Gastrocnemius medialis (tissue), 4 donors: ENCODE results near the gene C4orf50. TPM values are rescaled to one million over a fixed set of nuclear protein-coding genes. Genes with fewer than 3 reads are reported as not detected.

Source experiments
- ATAC-seq, 2 donors: fragments of 150-250 bp; one replicate each; pipeline ENCODE4 v1.9.1; 2016
- DNase-seq, 2 donors: peaks; one replicate each; pipeline ENCODE4 v3.0.0-alpha.2; 2019
- H3K27ac ChIP-seq, 4 donors: fragments of 200-600 bp; sonication (generic); 1 replicate in 1 of 4; 2 replicates in 3 of 4; pipeline ENCODE4 v1.5.1; 2016 to 2018; ENCODE audit warnings: mild to moderate bottlenecking in 2 of 4, moderate library complexity in 1 of 4
- H3K27me3 ChIP-seq, 3 donors: fragments of 200-600 bp; sonication (generic) in 2 of 3; 1 replicate in 1 of 3; 2 replicates in 2 of 3; pipeline versions ENCODE4 v1.5.1 to v1.6.0; 2016 to 2019; ENCODE audit warnings: mild to moderate bottlenecking in 1 of 3, moderate library complexity in 1 of 3
- H3K36me3 ChIP-seq, 2 donors: fragments of 200-600 bp; sonication (generic) in 1 of 2; one replicate each; pipeline ENCODE4 v1.5.1; 2017 to 2018
- H3K4me1 ChIP-seq, 2 donors: fragments of 200-600 bp; sonication (generic) in 1 of 2; one replicate each; pipeline ENCODE4 v1.5.1; 2016 to 2017; ENCODE audit warnings: mild to moderate bottlenecking in 2 of 2
- H3K4me3 ChIP-seq, 4 donors: fragments of 200-600 bp; sonication (generic) in 3 of 4; 1 replicate in 1 of 4; 2 replicates in 3 of 4; pipeline ENCODE4 v1.5.1; 2016 to 2019; ENCODE audit warnings: mild to moderate bottlenecking in 2 of 4
- H3K9me3 ChIP-seq, 3 donors: fragments of 200-600 bp; sonication (generic) in 2 of 3; 1 replicate in 1 of 3; 2 replicates in 2 of 3; pipeline ENCODE4 v1.5.1; 2016 to 2019
- POLR2A ChIP-seq, 2 donors: fragments of 450-650 bp; IDR thresholded peaks; one replicate each; pipeline ENCODE4 v1.6.1; 2017; ENCODE audit warnings: antibody characterized with exemption in 2 of 2, mild to moderate bottlenecking in 2 of 2, moderate library complexity in 2 of 2
- in situ Hi-C, 4 donors: fragments of 200-750 bp; cut with MboI; loops; one replicate each; pipeline versions ENCODE4 v1.15.0 to v1.8.0; 2017; ENCODE audit warnings: low sequenced_read_pairs in 4 of 4
- intact Hi-C: fragments of 100-400 bp; cut with DNase I; formaldehyde crosslinking; loops from one replicate; pipeline ENCODE4 v1.15.1; 2023; ENCODE audit warnings: low total_unique reads
- microRNA counts, 2 donors: library from miRNA; unstranded; fragments of <30 nt; microRNA quantifications; one replicate each; lab custom pipeline; 2016
- microRNA-seq, 2 donors: library from miRNA; unstranded; fragments of <30 nt; microRNA quantifications; one replicate each; pipeline ENCODE4, GENCODE V29; 2016; ENCODE audit warnings: borderline replicate concordance in 2 of 2
- total RNA-seq, 4 donors: library from RNA; depleted of rRNA; stranded (reverse); fragments of >200 nt; gene quantifications; one replicate each; pipeline versions ENCODE4 v1.1.0 to v1.2.3, GENCODE V29; 2016
- TF ChIP-seq, protein P1 (sequence below), 5 experiments: fragments of 450-650 bp in 3 of 5; fragments of 200-600 bp in 2 of 5; sonication (generic) in 2 of 5; IDR thresholded peaks in 4 of 5; conservative IDR thresholded peaks in 1 of 5; 1 replicate in 4 of 5; 2 replicates in 1 of 5; pipeline ENCODE4 v1.5.1; 2016 to 2019; ENCODE audit warnings: antibody characterized with exemption in 5 of 5, mild to moderate bottlenecking in 3 of 5, moderate library complexity in 3 of 5

The C4orf50 gene
- total RNA-seq, 4 donors from 2014 or later: 0.03 TPM; not detected in 3

DNA sequence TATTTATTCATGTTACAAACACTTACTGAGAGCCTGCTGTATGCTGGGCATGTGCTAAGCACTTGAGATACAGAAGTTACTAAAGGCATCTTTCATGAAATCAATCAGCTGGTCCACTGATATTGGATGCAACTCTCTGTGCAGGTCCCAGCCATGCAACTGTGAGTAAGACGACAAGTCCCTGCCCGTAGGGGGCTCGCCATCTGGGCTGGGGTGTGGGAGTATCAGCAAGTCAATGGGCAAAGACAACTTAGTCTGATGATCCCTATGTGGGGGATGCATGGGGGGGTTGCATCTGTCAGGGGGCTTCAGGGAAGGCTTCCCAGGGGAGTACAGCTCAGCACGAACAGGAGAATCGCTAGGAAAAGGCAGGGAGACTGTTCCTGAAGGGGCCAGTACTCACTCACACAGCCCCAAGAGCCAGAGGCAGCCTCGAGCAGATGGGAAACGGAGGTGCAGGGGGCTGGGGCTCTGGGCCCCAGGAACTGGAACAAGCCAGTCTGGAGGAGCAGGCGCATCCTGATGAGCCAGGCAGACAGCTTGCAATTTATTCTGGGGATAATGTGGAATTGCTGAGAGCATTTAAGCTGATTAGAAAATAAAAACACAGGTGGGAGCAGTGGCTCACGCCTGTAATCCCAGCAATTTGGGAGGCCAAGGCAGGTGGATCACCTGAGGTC is 165.6 kb downstream of the C4orf50 start:
- TF ChIP-seq, protein P1, sequence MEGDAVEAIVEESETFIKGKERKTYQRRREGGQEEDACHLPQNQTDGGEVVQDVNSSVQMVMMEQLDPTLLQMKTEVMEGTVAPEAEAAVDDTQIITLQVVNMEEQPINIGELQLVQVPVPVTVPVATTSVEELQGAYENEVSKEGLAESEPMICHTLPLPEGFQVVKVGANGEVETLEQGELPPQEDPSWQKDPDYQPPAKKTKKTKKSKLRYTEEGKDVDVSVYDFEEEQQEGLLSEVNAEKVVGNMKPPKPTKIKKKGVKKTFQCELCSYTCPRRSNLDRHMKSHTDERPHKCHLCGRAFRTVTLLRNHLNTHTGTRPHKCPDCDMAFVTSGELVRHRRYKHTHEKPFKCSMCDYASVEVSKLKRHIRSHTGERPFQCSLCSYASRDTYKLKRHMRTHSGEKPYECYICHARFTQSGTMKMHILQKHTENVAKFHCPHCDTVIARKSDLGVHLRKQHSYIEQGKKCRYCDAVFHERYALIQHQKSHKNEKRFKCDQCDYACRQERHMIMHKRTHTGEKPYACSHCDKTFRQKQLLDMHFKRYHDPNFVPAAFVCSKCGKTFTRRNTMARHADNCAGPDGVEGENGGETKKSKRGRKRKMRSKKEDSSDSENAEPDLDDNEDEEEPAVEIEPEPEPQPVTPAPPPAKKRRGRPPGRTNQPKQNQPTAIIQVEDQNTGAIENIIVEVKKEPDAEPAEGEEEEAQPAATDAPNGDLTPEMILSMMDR (IDR thresholded peaks at IDR 0.05 in 4 of 5, conservative IDR thresholded peaks at IDR 0.05 in 1 of 5): no peak
- in situ Hi-C loops (no loop called here), intact Hi-C loops (no loop called here)
- H3K9me3 ChIP-seq: no peaks in the 10 kb centered on the region
- no peak overlapping the region for H3K27ac ChIP-seq
- H3K27me3 ChIP-seq: peaks cover 0 to 6% (median 0%) of the 10 kb centered on the region in 3 donors
- H3K36me3 ChIP-seq: no peaks in the 10 kb centered on the region
- DNase-seq (no peak), ATAC-seq (no peak)
- H3K4me1 ChIP-seq: no peaks in the 10 kb centered on the region
- no peak overlapping the region for H3K4me3 ChIP-seq

DNA sequence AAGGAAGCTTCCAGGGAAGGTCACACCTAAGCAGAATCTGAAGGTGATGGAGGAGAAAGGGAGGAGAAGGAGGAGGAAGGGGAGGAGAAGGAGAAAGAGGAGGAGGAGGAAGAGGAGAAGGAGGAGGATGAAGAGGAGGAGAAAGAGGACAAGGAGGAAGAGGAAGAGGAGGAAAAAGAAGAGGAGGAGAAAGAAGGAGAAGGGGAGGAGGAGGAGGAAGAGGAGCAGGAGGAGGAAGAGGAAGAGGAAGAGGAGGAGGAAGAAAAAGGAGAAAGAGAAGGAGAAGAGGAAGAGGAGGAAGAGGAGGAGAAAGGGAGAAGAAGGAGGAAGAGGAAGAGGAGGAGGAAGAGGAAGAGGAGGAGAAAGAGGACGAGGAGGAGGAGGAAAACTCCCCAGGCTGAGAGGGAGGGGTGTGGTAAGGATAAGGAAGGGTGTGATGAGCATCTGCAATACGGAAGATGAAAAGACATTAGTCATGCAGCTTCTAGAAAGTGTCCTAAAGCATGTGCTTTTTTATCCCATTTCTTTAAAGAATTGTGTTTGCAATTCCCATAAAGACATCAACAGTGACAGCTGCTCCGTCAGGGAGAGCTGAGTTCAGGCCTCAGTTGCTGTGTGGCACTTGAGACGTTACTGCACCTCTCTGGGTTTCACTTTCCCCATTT is 166.5 kb downstream of the C4orf50 start:
- Histone ChIP-seq H3K36me3 (no peaks in the 10 kb centered on the region), H3K27ac (no peak overlapping the region), H3K9me3 (no peaks in the 10 kb centered on the region), H3K27me3 (peaks cover 0 to 6% (median 0%) of the 10 kb centered on the region in 3 donors), H3K4me3 (no peak overlapping the region), H3K4me1 (no peaks in the 10 kb centered on the region)
- no peak for ATAC-seq
- no peak for TF ChIP-seq POLR2A (IDR thresholded peaks at IDR 0.05)
- TF ChIP-seq, protein P1 (IDR thresholded peaks at IDR 0.05 in 4 of 5, conservative IDR thresholded peaks at IDR 0.05 in 1 of 5): no peak
- DNase-seq: no peak
- in situ Hi-C loops (no loop called here), intact Hi-C loops (no loop called here)

MicroRNAs within 50 kb of the gene (microRNA counts, 767-probe panel; counts per million panel counts)
- microRNA hsa-miR-378d (lab: Ali Mortazavi, UCI): 356 to 448 counts per million in 2 donors

Small RNA genes within 50 kb of the gene (microRNA-seq; reads per million reads assigned to microRNA genes)
- gene MIR378D1: 21.3 to 28.2 reads per million in 2 donors

Other genes with a start within 250 kb of the C4orf50 start
- under 1 TPM in 2 of 4 donors, not detected in 2; 0.39 to 0.66 TPM for gene CRMP1, start 125.3 kb downstream of the C4orf50 start, total RNA-seq
- gene JAKMIP1, start 182.1 kb upstream of the C4orf50 start, total RNA-seq: under 1 TPM in 1 of 4 donors, not detected in 3; 0.62 TPM